Aorta (tissue), 5 donors: ENCODE results near the gene TRRAP. TPM values are rescaled to one million over a fixed set of nuclear protein-coding genes. Genes with fewer than 3 reads are reported as not detected.

Experiments
- ATAC-seq: fragments of 200-7000 bp; cut with Tn5 transposase; one replicate; pipeline ENCODE4 v1.9.1; 2022; ENCODE audit warnings: moderate library complexity; ENCODE audit not compliant: low FRiP score
- DNase-seq, 2 donors: peaks; one replicate each; pipeline ENCODE4 v3.0.0-alpha.2; 2020
- H3K27ac ChIP-seq, 2 donors: one replicate each; pipeline ENCODE4 v1.5.1; 2013; ENCODE audit warnings: low read length in 2 of 2, mild to moderate bottlenecking in 2 of 2, moderate library complexity in 2 of 2, control low read depth in 1 of 2, inconsistent platforms in 1 of 2, low read depth in 1 of 2
- H3K27me3 ChIP-seq, 2 donors: one replicate each; pipeline ENCODE4 v1.6.1; 2013; ENCODE audit warnings: control low read depth in 1 of 2, low read length in 1 of 2, mild to moderate bottlenecking in 1 of 2, moderate library complexity in 1 of 2; ENCODE audit not compliant: insufficient read depth in 2 of 2, control insufficient read depth in 1 of 2
- H3K36me3 ChIP-seq, 2 donors: one replicate each; pipeline ENCODE4 v1.6.1; 2013; ENCODE audit warnings: control low read depth in 1 of 2, low read length in 1 of 2, mild to moderate bottlenecking in 1 of 2; ENCODE audit not compliant: insufficient read depth in 2 of 2, control insufficient read depth in 1 of 2
- H3K4me1 ChIP-seq, 2 donors: one replicate each; pipeline ENCODE4 v1.6.1; 2013; ENCODE audit warnings: low read length in 2 of 2, control low read depth in 1 of 2, mild to moderate bottlenecking in 1 of 2, moderate library complexity in 1 of 2; ENCODE audit not compliant: insufficient read depth in 2 of 2, control insufficient read depth in 1 of 2
- H3K4me3 ChIP-seq, 2 donors: one replicate each; pipeline ENCODE4 v1.5.1; 2013; ENCODE audit warnings: low read length in 2 of 2, control low read depth in 1 of 2, mild to moderate bottlenecking in 1 of 2
- H3K9me3 ChIP-seq: one replicate; pipeline ENCODE4 v1.6.1; 2013; ENCODE audit warnings: mild to moderate bottlenecking, low read length; ENCODE audit not compliant: control insufficient read depth
- WGBS, 2 donors: extraction: QIAGEN DNeasy Blood & Tissue Kit; methylation state at CpG; one replicate each; pipeline ENCODE4 v1.1.7; 2013; 5-methylcytosine and 5-hydroxymethylcytosine counted together
- intact Hi-C, 2 donors: fragments of 100-400 bp; cut with DNase I; formaldehyde crosslinking; loops; one replicate each; pipeline versions ENCODE4 v1.14.2 to v1.15.0; 2022
- polyA plus RNA-seq, 2 donors: library from polyadenylated mRNA; stranded (reverse); fragments of 200-250 nt; gene quantifications; one replicate each; pipeline ENCODE4 v1.2.3, GENCODE V29; 2013
- total RNA-seq, 2 donors: library from RNA; stranded (reverse); fragmentation: NEBNext Ultra II Directional; extraction: Animal tissue kit (Norgen Biotek cat#: 25700); gene quantifications; one replicate each; pipeline ENCODE4 v1.2.1, GENCODE V29; 2021
- donor health status: healthy with polysubstance abuse.
- donor health status: Bipolar disorder and iron deficiency.
- donor health status: DM: no; HTN: no; CAD: no.
- donor health status: DM: no; HTN: no; CAD: no.
- donor health status: DM: yes; HTN: yes; CAD: no.

Gene TRRAP
- total and polyA plus RNA-seq, 4 donors = 2.4 to 41.9 (median 23.2) TPM

DNA sequence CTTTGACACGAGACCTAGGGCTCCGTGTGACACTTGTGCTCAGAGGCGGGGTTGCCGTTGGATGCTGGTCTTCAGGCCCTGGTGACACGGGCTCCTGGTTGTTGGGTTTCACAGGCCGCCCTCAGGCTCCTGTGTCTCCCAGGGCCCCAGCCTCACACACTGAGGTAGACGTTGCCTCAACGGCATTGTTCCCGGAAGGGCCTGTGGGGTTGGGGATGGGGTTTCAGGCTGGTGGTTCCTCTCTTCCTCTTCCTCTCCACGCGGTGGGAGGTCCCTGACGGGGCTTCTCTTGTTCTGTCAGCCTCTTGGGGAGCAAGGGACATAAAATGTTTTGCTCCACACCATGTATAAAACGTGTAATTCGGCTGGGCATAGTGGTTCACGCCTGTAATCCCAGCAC, 125.1 kb downstream of the TRRAP start:
- no peaks in the 10 kb centered on the region for H3K4me1 ChIP-seq
- 92 to 95% methylated on average over 15 of the region's 15 CpGs for WGBS, 2 donors
- ATAC-seq = no peak
- H3K4me3 ChIP-seq = no peak overlapping the region
- no peak overlapping the region for H3K27ac ChIP-seq
- no peaks in the 10 kb centered on the region for H3K27me3 ChIP-seq
- intact Hi-C loops = no loop called here
- peaks cover 5 to 19% of the 10 kb centered on the region in 2 donors for H3K36me3 ChIP-seq
- H3K9me3 ChIP-seq = no peaks in the 10 kb centered on the region
- peak in 1 of 2 donors; percentile 20 for DNase-seq

DNA sequence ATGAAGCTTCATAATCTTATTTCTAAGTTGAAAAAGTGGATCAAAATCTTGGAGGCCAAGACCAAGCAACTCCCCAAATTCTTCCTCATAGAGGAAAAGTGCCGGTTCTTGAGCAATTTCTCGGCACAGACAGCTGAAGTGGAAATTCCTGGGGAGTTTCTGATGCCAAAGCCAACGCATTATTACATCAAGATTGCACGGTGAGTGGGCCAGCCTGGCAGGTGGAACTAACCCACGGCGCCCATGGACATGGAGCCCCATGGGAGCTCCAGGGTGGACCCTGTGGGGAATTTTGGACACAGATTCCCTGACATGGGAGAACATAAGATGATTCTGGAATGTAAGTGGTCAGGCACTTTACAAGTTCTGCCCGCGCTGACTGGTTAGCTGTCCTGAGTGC, 125.9 kb downstream of the TRRAP start:
- no peak overlapping the region for H3K4me3 ChIP-seq
- H3K27ac ChIP-seq = no peak overlapping the region
- intact Hi-C loops = no loop called here
- 49 to 56% methylated on average over 8 of the region's 8 CpGs for WGBS, 2 donors
- H3K4me1 ChIP-seq = no peaks in the 10 kb centered on the region
- ATAC-seq (no peak), DNase-seq (peak in 1 of 2 donors; percentile 31)
- no peaks in the 10 kb centered on the region for H3K9me3 ChIP-seq
- peaks cover 5 to 20% of the 10 kb centered on the region in 2 donors for H3K36me3 ChIP-seq
- H3K27me3 ChIP-seq = no peaks in the 10 kb centered on the region

DNA sequence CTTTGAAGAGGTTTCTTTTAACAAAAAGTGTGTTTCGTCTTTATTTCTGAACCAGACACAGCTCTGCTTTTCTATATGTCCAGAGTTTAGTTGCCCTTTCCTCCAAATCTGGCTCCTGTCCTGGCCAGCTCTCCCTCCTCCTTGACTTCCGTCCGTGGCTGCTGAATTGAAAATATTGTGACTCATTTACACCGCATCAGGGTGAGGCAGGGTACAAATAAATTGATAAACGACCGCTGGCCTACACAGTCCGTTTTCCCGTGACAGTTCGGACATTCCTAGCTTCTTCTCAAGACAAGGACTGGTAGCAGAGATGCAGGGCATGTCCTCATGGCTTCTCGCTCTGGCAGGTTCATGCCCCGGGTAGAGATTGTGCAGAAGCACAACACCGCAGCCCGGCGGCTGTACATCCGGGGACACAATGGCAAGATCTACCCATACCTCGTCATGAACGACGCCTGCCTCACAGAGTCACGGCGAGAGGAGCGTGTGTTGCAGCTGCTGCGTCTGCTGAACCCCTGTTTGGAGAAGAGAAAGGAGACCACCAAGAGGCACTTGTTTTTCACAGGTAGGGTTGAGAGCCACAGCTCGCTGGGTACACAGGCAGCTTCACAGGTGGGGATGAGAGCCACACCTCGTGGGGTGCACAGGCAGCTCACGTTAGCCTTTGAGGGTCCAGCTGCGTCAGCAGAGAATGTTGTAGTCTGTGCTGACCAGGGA, 126.6 kb downstream of the TRRAP start:
- peak in 1 of 2 donors; percentile 10 for DNase-seq
- intact Hi-C loops = no loop called here
- H3K27ac ChIP-seq = no peak overlapping the region

DNA sequence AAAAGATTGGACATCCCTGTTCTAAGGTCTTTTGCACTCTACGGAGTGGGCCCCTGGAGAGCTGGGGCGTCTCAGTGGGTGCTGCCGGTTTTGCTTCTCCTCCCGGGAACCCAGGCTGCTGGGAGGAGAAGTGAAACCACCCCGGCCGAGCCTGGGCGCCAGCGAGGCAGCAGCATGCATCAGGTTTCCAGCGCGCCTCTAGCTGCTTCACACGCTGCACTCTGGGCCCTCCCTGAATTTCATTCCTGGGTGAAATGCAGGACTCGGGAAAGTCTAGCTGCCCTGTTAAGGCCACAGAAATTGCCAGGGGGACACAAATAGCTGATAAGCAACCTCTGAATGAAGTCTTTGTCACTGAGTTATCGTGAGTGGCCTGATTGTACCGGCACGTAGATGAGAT, 127.4 kb downstream of the TRRAP start:
- intact Hi-C loops = no loop called here
- H3K9me3 ChIP-seq = no peaks in the 10 kb centered on the region
- no peak overlapping the region for H3K4me3 ChIP-seq
- no peak for ATAC-seq
- WGBS, 2 donors = 86 to 88% methylated on average over 15 of the region's 15 CpGs
- DNase-seq = peak in 1 of 2 donors; percentile 50
- no peaks in the 10 kb centered on the region for H3K27me3 ChIP-seq
- H3K4me1 ChIP-seq = no peaks in the 10 kb centered on the region
- H3K36me3 ChIP-seq = peaks cover 5 to 22% of the 10 kb centered on the region in 2 donors
- no peak overlapping the region for H3K27ac ChIP-seq

More for the DNA sequence above, 126.6 kb downstream of the TRRAP start:
- Histone ChIP-seq H3K27me3 (no peaks in the 10 kb centered on the region), H3K4me1 (no peaks in the 10 kb centered on the region), H3K9me3 (no peaks in the 10 kb centered on the region), H3K4me3 (no peak overlapping the region), H3K36me3 (peaks cover 5 to 22% of the 10 kb centered on the region in 2 donors)
- WGBS, 2 donors = 90% methylated on average over 26 of the region's 26 CpGs
- ATAC-seq = no peak

DNA sequence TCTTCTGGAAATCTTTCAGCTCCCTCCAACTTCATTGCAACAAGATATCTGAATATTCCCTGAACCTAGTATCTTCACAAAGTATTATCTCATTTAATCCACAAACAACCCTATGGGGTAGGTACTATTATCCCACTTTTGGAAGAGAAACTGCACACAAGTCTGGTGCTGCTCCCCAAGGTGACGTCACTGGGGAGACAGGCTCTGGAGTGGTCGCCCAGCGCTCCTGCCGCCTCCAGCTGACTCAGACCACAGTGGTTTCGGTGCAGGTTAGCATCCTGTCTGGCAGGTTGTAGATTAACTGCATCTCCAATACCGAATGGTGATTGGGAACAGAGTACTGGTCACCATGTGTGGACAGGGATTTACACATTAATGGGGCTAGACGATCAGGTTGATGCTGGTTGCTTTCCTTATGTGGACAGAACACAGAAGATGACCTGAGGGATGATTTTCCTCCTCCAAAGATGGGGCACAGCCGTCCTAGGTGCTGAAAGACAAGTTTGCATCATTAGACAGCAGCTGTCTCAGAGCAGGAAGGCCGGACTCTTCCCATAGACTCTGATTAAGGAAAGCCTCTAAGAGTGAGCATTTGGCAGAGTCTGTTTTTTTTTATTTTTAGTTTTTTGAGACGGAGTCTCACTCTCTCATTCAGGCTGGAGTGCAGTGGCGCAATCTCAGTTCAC, 128.6 kb downstream of the TRRAP start:
- DNase-seq = peak in 1 of 2 donors; percentile 7
- Histone ChIP-seq H3K27me3 (no peaks in the 10 kb centered on the region), H3K27ac (no peak overlapping the region), H3K36me3 (peaks cover 5 to 27% of the 10 kb centered on the region in 2 donors), H3K4me3 (no peak overlapping the region), H3K9me3 (no peaks in the 10 kb centered on the region), H3K4me1 (no peaks in the 10 kb centered on the region)
- 95 to 96% methylated on average over 11 of the region's 11 CpGs for WGBS, 2 donors
- intact Hi-C loops = no loop called here
- ATAC-seq = no peak

DNA sequence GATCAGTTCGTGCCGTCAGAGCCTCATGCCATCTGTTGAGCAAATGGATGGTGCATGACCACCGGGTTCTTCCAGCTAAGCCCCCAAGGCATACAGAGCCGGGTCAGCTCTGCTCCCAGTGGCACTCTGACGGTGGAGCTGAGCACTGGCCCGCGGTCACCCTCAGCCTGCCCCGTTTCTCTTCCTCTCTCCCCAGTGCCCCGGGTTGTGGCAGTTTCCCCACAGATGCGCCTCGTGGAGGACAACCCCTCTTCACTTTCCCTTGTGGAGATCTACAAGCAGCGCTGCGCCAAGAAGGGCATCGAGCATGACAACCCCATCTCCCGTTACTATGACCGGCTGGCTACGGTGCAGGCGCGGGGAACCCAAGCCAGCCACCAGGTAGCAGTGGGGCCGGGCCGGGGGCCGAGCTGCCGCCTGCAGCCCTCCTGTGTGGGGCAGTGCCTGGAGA, 129.9 kb downstream of the TRRAP start:
- H3K9me3 ChIP-seq = no peaks in the 10 kb centered on the region

DNA sequence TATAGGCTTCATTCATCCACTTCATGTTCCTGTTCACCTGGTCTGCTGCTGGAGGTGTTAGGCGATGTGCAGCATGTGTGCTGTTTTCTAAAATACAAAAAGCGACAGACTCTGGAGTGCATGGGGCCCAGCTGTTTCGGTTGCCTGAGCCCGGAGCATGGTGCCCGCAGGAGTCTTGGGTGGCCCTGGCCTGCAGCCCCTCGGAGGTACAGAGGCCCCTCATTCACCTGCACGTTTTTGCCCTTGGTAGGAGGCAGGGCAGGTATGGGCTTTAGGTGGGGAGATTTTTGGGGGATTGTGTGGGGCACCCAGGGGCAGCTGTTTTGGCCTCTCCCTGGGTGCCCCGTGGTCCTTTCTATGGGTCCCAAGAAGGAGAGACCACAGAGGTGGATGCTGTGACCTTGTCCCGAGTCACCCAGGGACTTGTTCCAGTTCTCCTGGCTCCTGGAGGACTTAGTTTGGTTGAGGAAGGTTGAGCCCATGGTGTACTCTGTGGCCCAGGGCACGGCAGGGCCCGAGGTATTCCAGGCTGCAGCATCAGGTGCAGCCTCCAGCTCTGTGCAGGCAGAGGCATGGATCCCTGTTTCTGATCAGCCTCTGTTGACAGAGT, 130.7 kb downstream of the TRRAP start:
- Histone ChIP-seq H3K4me1 (no peaks in the 10 kb centered on the region), H3K27me3 (no peaks in the 10 kb centered on the region), H3K36me3 (peaks cover 5 to 25% of the 10 kb centered on the region in 2 donors), H3K4me3 (no peak overlapping the region), H3K9me3 (no peaks in the 10 kb centered on the region), H3K27ac (no peak overlapping the region)
- intact Hi-C loops = no loop called here
- ATAC-seq (no peak), DNase-seq (peak in 1 of 2 donors; percentile 4)
- 92% methylated on average over 11 of the region's 11 CpGs for WGBS, 2 donors

More for the DNA sequence above, 129.9 kb downstream of the TRRAP start:
- Histone ChIP-seq H3K27ac (no peak overlapping the region), H3K27me3 (no peaks in the 10 kb centered on the region), H3K36me3 (peaks cover 5 to 25% of the 10 kb centered on the region in 2 donors), H3K4me3 (no peak overlapping the region), H3K4me1 (no peaks in the 10 kb centered on the region)
- DNase-seq (peak in 1 of 2 donors; percentile 24), ATAC-seq (no peak)
- intact Hi-C loops = no loop called here
- WGBS, 2 donors = 92 to 95% methylated on average over 21 to 23 of the region's 23 CpGs

DNA sequence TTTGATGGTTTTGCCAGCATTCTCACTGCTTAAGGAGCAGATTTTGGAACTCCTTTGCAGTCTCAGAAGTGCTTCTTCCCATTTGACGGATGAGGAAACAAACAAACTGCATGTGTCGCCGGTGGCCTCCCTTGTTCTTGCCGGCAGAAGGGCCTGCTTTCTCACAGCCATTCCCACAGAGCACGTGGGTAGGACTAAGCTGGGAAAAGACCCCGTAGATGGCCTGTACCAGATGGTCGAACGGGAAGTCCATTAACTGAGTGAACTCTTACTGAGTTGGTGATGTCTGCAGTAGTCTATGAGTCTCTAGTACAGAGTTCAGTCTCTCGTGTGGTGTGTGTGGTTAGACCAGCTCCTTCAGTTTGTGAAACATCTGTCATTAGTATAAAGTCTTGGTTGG, 131.9 kb downstream of the TRRAP start:
- intact Hi-C loops = no loop called here
- no peak for DNase-seq
- no peak overlapping the region for H3K4me3 ChIP-seq
- peaks cover 4 to 24% of the 10 kb centered on the region in 2 donors for H3K36me3 ChIP-seq
- no peaks in the 10 kb centered on the region for H3K27me3 ChIP-seq
- no peak overlapping the region for H3K27ac ChIP-seq
- 88 to 90% methylated on average over 9 of the region's 9 CpGs for WGBS, 2 donors
- no peak for ATAC-seq
- H3K9me3 ChIP-seq = no peaks in the 10 kb centered on the region
- H3K4me1 ChIP-seq = no peaks in the 10 kb centered on the region
